ENCODE data around the gene CACNA2D1. TPM values are rescaled to one million over a fixed set of nuclear protein-coding genes. Genes with fewer than 3 reads are reported as not detected.

Gene CACNA2D1
- total RNA-seq, 1 experiment from 2014 or later: 0.27 TPM

DNA sequence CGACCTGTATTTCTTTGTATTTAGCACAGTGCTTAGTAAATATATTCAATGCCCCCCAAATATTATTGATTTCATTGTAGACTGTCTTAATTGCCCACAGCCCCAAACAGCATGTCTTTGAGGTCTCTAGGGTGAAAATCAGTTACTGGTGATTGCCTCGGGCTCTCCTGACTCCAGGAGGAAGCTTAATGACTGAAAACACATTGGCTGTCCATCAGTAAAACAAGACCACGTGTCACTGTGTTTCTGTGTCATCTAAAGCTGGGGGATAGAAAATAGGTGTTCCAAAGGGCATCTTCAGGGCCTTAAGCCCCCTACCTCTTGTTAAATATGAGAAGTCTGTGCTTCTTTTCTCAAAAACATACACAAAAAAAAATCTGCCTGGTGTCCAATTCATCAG lies 67.9 kb downstream of the CACNA2D1 start (continued):
- TF ChIP-seq, protein P1, sequence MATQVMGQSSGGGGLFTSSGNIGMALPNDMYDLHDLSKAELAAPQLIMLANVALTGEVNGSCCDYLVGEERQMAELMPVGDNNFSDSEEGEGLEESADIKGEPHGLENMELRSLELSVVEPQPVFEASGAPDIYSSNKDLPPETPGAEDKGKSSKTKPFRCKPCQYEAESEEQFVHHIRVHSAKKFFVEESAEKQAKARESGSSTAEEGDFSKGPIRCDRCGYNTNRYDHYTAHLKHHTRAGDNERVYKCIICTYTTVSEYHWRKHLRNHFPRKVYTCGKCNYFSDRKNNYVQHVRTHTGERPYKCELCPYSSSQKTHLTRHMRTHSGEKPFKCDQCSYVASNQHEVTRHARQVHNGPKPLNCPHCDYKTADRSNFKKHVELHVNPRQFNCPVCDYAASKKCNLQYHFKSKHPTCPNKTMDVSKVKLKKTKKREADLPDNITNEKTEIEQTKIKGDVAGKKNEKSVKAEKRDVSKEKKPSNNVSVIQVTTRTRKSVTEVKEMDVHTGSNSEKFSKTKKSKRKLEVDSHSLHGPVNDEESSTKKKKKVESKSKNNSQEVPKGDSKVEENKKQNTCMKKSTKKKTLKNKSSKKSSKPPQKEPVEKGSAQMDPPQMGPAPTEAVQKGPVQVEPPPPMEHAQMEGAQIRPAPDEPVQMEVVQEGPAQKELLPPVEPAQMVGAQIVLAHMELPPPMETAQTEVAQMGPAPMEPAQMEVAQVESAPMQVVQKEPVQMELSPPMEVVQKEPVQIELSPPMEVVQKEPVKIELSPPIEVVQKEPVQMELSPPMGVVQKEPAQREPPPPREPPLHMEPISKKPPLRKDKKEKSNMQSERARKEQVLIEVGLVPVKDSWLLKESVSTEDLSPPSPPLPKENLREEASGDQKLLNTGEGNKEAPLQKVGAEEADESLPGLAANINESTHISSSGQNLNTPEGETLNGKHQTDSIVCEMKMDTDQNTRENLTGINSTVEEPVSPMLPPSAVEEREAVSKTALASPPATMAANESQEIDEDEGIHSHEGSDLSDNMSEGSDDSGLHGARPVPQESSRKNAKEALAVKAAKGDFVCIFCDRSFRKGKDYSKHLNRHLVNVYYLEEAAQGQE (IDR thresholded peaks at IDR 0.05; ENCODE audit: low read depth): no peak
- no peak for TF ChIP-seq ELF1 (IDR thresholded peaks at IDR 0.05; ENCODE audit: borderline replicate concordance, low read depth)
- TF ChIP-seq SRF (IDR thresholded peaks at IDR 0.05; ENCODE audit: low read depth): no peak
- TF ChIP-seq CBX3 (IDR thresholded peaks at IDR 0.05; ENCODE audit: low read depth): no peak
- no peak for TF ChIP-seq ATF3 (IDR thresholded peaks at IDR 0.05)

DNA sequence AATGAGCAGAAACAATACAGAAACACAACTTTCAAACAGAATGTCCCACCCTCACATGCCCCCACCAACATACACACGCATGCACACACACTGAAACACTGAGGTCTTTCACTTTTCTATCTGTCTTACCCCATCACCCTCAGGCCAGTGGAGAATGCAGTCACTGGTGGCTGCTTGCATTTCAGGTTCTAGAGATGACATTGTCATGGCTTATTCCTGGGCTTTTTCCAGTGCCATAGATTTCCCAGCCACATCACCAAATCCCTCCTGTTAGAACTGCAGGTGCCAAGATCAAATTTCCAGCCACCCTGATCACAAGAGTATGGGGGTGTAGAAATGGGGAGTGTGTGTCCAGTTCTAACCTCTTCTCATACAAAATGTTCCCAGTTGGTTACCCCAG lies 68.4 kb downstream of the CACNA2D1 start:
- intact Hi-C loops (cut with micrococcal nuclease): no loop called here
- Histone ChIP-seq H3K9me2 (ENCODE audit: insufficient read depth) (no peaks in the 10 kb centered on the region), H3K79me2 (ENCODE audit: insufficient read depth, low read length) (no peaks in the 10 kb centered on the region), H3K9me3 (ENCODE audit: control insufficient read depth in 1 of 2, insufficient read depth in 1 of 2, low read depth in 1 of 2, low read length in 2 of 2) (no peaks in the 10 kb centered on the region), H3K4me3 (replicated peaks in 1 of 2; ENCODE audit: low read depth in 1 of 2, low read length in 2 of 2) (no peak overlapping the region), H3K9ac (ENCODE audit: low read length) (no peak overlapping the region), H3K4me1 (ENCODE audit: control insufficient read depth in 1 of 2, insufficient read depth in 2 of 2, low read length in 2 of 2) (no peaks in the 10 kb centered on the region), H3K36me3 (ENCODE audit: control insufficient read depth in 1 of 2, insufficient read depth in 2 of 2, low read length in 2 of 2) (no peaks in the 10 kb centered on the region), H4K20me1 (ENCODE audit: insufficient read depth) (no peaks in the 10 kb centered on the region), H3K4me2 (ENCODE audit: low read length) (no peak overlapping the region), H3K27me3 (ENCODE audit: insufficient read depth, low read length) (no peaks in the 10 kb centered on the region), H3K27ac (ENCODE audit: low read depth, low read length) (no peak overlapping the region), H2AFZ (ENCODE audit: low read depth, low read length, poor library complexity, severe bottlenecking) (no peak overlapping the region)
- ChIA-PET CTCF (no interaction called here), RAD21 (ENCODE audit: low non-redundant PET in 1 of 2, low total read pairs in 2 of 2, uncharacterized antibody in 2 of 2, unreplicated experiment in 2 of 2) (no interaction called here), POLR2A (no interaction called here)
- TF ChIP-seq, protein P2, sequence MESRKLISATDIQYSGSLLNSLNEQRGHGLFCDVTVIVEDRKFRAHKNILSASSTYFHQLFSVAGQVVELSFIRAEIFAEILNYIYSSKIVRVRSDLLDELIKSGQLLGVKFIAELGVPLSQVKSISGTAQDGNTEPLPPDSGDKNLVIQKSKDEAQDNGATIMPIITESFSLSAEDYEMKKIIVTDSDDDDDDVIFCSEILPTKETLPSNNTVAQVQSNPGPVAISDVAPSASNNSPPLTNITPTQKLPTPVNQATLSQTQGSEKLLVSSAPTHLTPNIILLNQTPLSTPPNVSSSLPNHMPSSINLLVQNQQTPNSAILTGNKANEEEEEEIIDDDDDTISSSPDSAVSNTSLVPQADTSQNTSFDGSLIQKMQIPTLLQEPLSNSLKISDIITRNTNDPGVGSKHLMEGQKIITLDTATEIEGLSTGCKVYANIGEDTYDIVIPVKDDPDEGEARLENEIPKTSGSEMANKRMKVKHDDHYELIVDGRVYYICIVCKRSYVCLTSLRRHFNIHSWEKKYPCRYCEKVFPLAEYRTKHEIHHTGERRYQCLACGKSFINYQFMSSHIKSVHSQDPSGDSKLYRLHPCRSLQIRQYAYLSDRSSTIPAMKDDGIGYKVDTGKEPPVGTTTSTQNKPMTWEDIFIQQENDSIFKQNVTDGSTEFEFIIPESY (IDR thresholded peaks at IDR 0.05; ENCODE audit: extremely low read depth, insufficient replicate concordance, low read length): no peak
- TF ChIP-seq SIN3A (IDR thresholded peaks at IDR 0.05; ENCODE audit: low read depth): no peak
- TF ChIP-seq JUND (IDR thresholded peaks at IDR 0.05): no peak
- no peak for TF ChIP-seq YY1 (IDR thresholded peaks at IDR 0.05; ENCODE audit: extremely low read depth, insufficient replicate concordance, low read depth, low read length)
- TF ChIP-seq CEBPB (IDR thresholded peaks at IDR 0.05; ENCODE audit: low read depth): no peak
- TF ChIP-seq ZFX (IDR thresholded peaks at IDR 0.05): no peak
- TF ChIP-seq, protein P3, sequence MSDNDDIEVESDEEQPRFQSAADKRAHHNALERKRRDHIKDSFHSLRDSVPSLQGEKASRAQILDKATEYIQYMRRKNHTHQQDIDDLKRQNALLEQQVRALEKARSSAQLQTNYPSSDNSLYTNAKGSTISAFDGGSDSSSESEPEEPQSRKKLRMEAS (IDR thresholded peaks at IDR 0.05): no peak
- TF ChIP-seq CBX3 (IDR thresholded peaks at IDR 0.05; ENCODE audit: low read depth): no peak
- TF ChIP-seq POLR2A (IDR thresholded peaks at IDR 0.05; ENCODE audit: borderline replicate concordance, extremely low read depth, insufficient read depth, insufficient read length): no peak
- TF ChIP-seq POLR2AphosphoS5 (IDR thresholded peaks at IDR 0.05; ENCODE audit: low read depth, low read length): no peak
- TF ChIP-seq, protein P1 (IDR thresholded peaks at IDR 0.05; ENCODE audit: low read depth): no peak
- TF ChIP-seq EGR1 (IDR thresholded peaks at IDR 0.05; ENCODE audit: low read depth): no peak
- no peak for TF ChIP-seq ATF3 (IDR thresholded peaks at IDR 0.05)
- TF ChIP-seq EZH2phosphoT487 (IDR thresholded peaks at IDR 0.05; ENCODE audit: borderline replicate concordance): no peak
- ATAC-seq (no peak), DNase-seq (ENCODE audit: low read depth, low spot score) (no peak)
- no TSS peak for BruUV-seq (replicated peaks)

Data from HCT116 (cell line).